IMR-90 (cell line): ENCODE measurements around the gene TACC2. TPM values are rescaled to one million over a fixed set of nuclear protein-coding genes. Genes with fewer than 3 reads are reported as not detected.

Experiments
- ATAC-seq: fragments of 200-7000 bp; cut with Tn5 transposase; 2 replicates; pipeline ENCODE4 v1.9.1; 2020; ENCODE audit warnings: low read depth, mild to moderate bottlenecking, moderate library complexity
- BruUV-seq: library from RNA; stranded (reverse); fragments of 400-500 nt; replicated peaks from 2 replicates; lab custom pipeline; 2021; lab: Mats Ljungman, UMichigan
- CTCF ChIA-PET: fragments of 300-600 bp; formaldehyde crosslinking; extraction: SDS; loops from one replicate; lab custom pipeline; 2021; ENCODE audit warnings: antibody characterized with exemption; lab: Yijun Ruan, JAX
- POLR2A ChIA-PET: fragments of 300-600 bp; sonication (Branson Sonifier 250); formaldehyde crosslinking; loops from one replicate; lab custom pipeline; 2022; ENCODE audit warnings: antibody characterized with exemption; ENCODE audit not compliant: unreplicated experiment; lab: Charles Lee
- DNase-seq: peaks from one replicate; pipeline ENCODE4 v3.0.0; 2013
- H2AFZ ChIP-seq: replicated peaks from 2 replicates; pipeline ENCODE3; 2013; ENCODE audit warnings: low read length, mild to moderate bottlenecking; ENCODE audit not compliant: poor library complexity
- H2AK5ac ChIP-seq: 2 replicates; pipeline ENCODE4 v1.6.1; 2013; ENCODE audit warnings: low read depth, low read length, inconsistent platforms
- H2AK9ac ChIP-seq: replicated peaks from 2 replicates; pipeline ENCODE3; 2013; ENCODE audit warnings: mild to moderate bottlenecking, low read depth, low read length, moderate library complexity; ENCODE audit not compliant: poor library complexity
- H2BK120ac ChIP-seq: 2 replicates; pipeline ENCODE4 v1.6.1; 2013; ENCODE audit warnings: low read depth, low read length, inconsistent platforms
- H2BK15ac ChIP-seq: 3 replicates; pipeline ENCODE4 v1.6.1; 2013; ENCODE audit warnings: low read depth, low read length, inconsistent platforms
- H2BK20ac ChIP-seq: 2 replicates; pipeline ENCODE4 v1.6.1; 2013; ENCODE audit warnings: low read depth, mild to moderate bottlenecking, inconsistent platforms, low read length, moderate library complexity
- H2BK5ac ChIP-seq: 2 replicates; pipeline ENCODE4 v1.6.1; 2013; ENCODE audit warnings: mild to moderate bottlenecking, low read depth, low read length, inconsistent platforms; ENCODE audit not compliant: poor library complexity, severe bottlenecking
- H3K14ac ChIP-seq: replicated peaks from 2 replicates; pipeline ENCODE4 v1.6.1; 2013; ENCODE audit warnings: low read depth, low read length, inconsistent platforms
- H3K18ac ChIP-seq: 2 replicates; pipeline ENCODE4 v1.6.1; 2013; ENCODE audit warnings: low read depth, low read length, control low read depth
- H3K23ac ChIP-seq: 2 replicates; pipeline ENCODE4 v1.6.1; 2013; ENCODE audit warnings: low read depth, low read length, inconsistent platforms
- H3K27ac ChIP-seq: 2 replicates; pipeline ENCODE4 v1.5.1; 2013; ENCODE audit warnings: mild to moderate bottlenecking, control low read depth, low read length; ENCODE audit not compliant: insufficient read depth
- H3K27me3 ChIP-seq: 2 replicates; pipeline ENCODE4 v1.6.1; 2013; ENCODE audit warnings: low read length; ENCODE audit not compliant: control insufficient read depth, insufficient read depth
- H3K36me3 ChIP-seq: 2 replicates; pipeline ENCODE4 v1.6.1; 2013; ENCODE audit warnings: low read length, mixed read lengths; ENCODE audit not compliant: control insufficient read depth, insufficient read depth
- H3K4ac ChIP-seq: 2 replicates; pipeline ENCODE4 v1.6.1; 2013; ENCODE audit warnings: low read depth, low read length, inconsistent platforms
- H3K4me1 ChIP-seq: 2 replicates; pipeline ENCODE4 v1.6.1; 2013; ENCODE audit warnings: low read length, mixed read lengths; ENCODE audit not compliant: control insufficient read depth, insufficient read depth
- H3K4me2 ChIP-seq: 2 replicates; pipeline ENCODE4 v1.6.1; 2013; ENCODE audit warnings: low read depth, mild to moderate bottlenecking, control low read depth, low read length, moderate library complexity
- H3K4me3 ChIP-seq: 2 replicates; pipeline ENCODE4 v1.5.1; 2013; ENCODE audit warnings: low read depth, mild to moderate bottlenecking, control low read depth, low read length, moderate library complexity; ENCODE audit not compliant: insufficient read depth
- H3K56ac ChIP-seq: 2 replicates; pipeline ENCODE4 v1.6.1; 2013; ENCODE audit warnings: low read length, inconsistent platforms; ENCODE audit not compliant: insufficient read depth; ENCODE audit errors: extremely low read depth
- H3K79me1 ChIP-seq, 2 experiments: 2 replicates each; pipeline ENCODE4 v1.6.1; 2013; ENCODE audit warnings: low read length in 2 of 2, inconsistent platforms in 1 of 2, low read depth in 1 of 2
- H3K9ac ChIP-seq: 2 replicates; pipeline ENCODE4 v1.6.1; 2013; ENCODE audit warnings: low read depth, low read length, control low read depth
- H3K9me1 ChIP-seq: 2 replicates; pipeline ENCODE4 v1.6.1; 2013; ENCODE audit warnings: low read length, inconsistent platforms; ENCODE audit not compliant: insufficient read depth
- H3K9me3 ChIP-seq: 2 replicates; pipeline ENCODE4 v1.6.1; 2013; ENCODE audit warnings: low read length; ENCODE audit not compliant: control insufficient read depth, insufficient read depth
- H4K20me1 ChIP-seq: 2 replicates; pipeline ENCODE4 v1.6.1; 2013; ENCODE audit warnings: low read length, inconsistent platforms; ENCODE audit not compliant: insufficient read depth
- H4K5ac ChIP-seq: 2 replicates; pipeline ENCODE4 v1.6.1; 2013; ENCODE audit warnings: mild to moderate bottlenecking, low read depth, low read length, control low read depth
- H4K8ac ChIP-seq, 2 experiments: 2 replicates each; pipeline ENCODE4 v1.6.1; 2013; ENCODE audit warnings: low read depth in 2 of 2, low read length in 2 of 2, control low read depth in 1 of 2, inconsistent platforms in 1 of 2
- H4K91ac ChIP-seq: 2 replicates; pipeline ENCODE4 v1.6.1; 2013; ENCODE audit warnings: low read depth, low read length, inconsistent platforms; ENCODE audit not compliant: insufficient read depth
- CEBPB ChIP-seq: IDR thresholded peaks from 2 replicates; pipeline ENCODE4 v1.6.1; 2012; ENCODE audit warnings: low read depth, low read length, improper control_type of control experiment
- MAZ ChIP-seq: IDR thresholded peaks from 2 replicates; pipeline ENCODE4 v1.6.1; 2012; ENCODE audit warnings: low read depth, mild to moderate bottlenecking, low read length, improper control_type of control experiment, moderate library complexity, borderline replicate concordance
- RAD21 ChIP-seq: IDR thresholded peaks from 2 replicates; pipeline ENCODE4 v1.6.1; 2012; ENCODE audit warnings: low read length, improper control_type of control experiment
- SMC3 ChIP-seq: fragments of 150-350 bp; IDR thresholded peaks from 2 replicates; pipeline ENCODE4 v1.6.1; 2016; ENCODE audit warnings: low read depth, mild to moderate bottlenecking, antibody characterized with exemption, low read length, moderate library complexity
- WGBS, 2 experiments: methylation state at CpG; one replicate each; pipeline versions ENCODE4 v1.1.5 to v1.1.7; 2013; ENCODE audit warnings: missing lambda C conversion rate in 2 of 2; ENCODE audit not compliant: insufficient read length in 1 of 2; ENCODE audit errors: extremely low coverage in 2 of 2; 5-methylcytosine and 5-hydroxymethylcytosine counted together
- dilution Hi-C: fragments of 300-500 bp; cut with HindIII; formaldehyde crosslinking; loops from one replicate; pipeline ENCODE4 v1.14.3; 2018; ENCODE audit warnings: low sequenced_read_pairs; ENCODE audit not compliant: unreplicated experiment
- in situ Hi-C: fragments of 300-500 bp; cut with MboI; formaldehyde crosslinking; loops from 3 replicates; pipeline ENCODE4 v1.14.3; 2019; ENCODE audit warnings: low sequenced_read_pairs, inconsistent platforms, mixed read lengths
- intact Hi-C: fragments of 100-400 bp; cut with micrococcal nuclease; formaldehyde crosslinking; loops from 2 replicates; pipeline ENCODE4 v1.10.0; 2022
- polyA plus RNA-seq, 3 experiments: library from polyadenylated mRNA; depleted of rRNA; stranded (reverse); fragments of >200 nt; gene quantifications; 2 replicates each; pipeline ENCODE4 v1.2.3, GENCODE V29; 2012; ENCODE audit warnings: low replicate concordance in 1 of 3
- total RNA-seq: library from RNA; depleted of rRNA; stranded (reverse); fragments of >200 nt; gene quantifications from 2 replicates; pipeline ENCODE4 v1.2.3, GENCODE V29; 2012
- TF ChIP-seq, protein P1 (sequence below): conservative IDR thresholded peaks from 2 replicates; pipeline ENCODE4 v1.5.1; 2012; ENCODE audit warnings: mild to moderate bottlenecking, low read depth, low read length, improper control_type of control experiment

Gene TACC2
- total and polyA plus RNA-seq, 2 of the 4 experiments (the other 2 are of a cell fraction): 2.9 to 15.4 TPM

DNA sequence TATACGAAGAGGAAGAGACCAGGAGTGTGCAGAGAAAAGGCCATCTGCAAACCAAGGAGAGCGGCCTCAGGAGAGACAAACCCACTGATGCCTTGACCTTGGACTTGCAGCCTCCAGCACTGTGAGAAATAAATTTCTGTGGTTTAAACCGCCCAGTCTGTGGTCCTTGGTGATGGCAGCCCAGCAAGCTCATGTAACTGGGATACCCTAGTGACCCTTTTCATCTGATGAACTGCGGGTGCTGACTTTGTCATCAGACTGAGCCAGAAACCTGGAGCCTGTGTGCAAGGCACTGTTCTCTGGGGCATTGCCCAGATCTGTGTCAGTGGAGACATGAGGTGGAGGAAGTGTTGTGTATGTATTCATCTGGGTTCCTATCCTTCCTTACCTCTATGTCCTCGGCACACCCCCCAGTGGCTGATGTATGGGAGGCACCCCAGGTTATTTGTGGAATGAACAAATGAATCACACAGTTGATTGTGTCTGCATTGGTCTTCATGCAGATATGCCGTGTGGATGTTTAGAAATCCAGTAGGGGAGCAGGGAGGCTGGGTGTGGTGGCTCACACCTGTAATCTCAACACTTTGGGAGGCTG lies 217.6 kb downstream of the TACC2 start:
- peaks cover 11% of the 10 kb centered on the region; the same call in 1 of the 2 replicates for H3K9me1 ChIP-seq
- no peaks in the 10 kb centered on the region for H3K9me3 ChIP-seq
- H4K20me1 ChIP-seq: no peaks in the 10 kb centered on the region; the same call in 1 of the 2 replicates
- ChIA-PET POLR2A (no interaction called here), CTCF (interaction anchor here (1.2 kb wide), 1 partner anchor 14 kb away, joined by 3 read pairs; no protein-coding TSS in a partner anchor)
- H3K18ac ChIP-seq: no peak overlapping the region
- no peak overlapping the region for H4K91ac ChIP-seq
- ATAC-seq: no peak
- dilution Hi-C loops (no loop called here), in situ Hi-C loops (no loop called here), intact Hi-C loops (no loop called here)
- no peak overlapping the region for H3K9ac ChIP-seq
- H3K4ac ChIP-seq: no peak overlapping the region
- no peak overlapping the region for H3K56ac ChIP-seq
- H2AFZ ChIP-seq: no peak overlapping the region
- BruUV-seq: no TSS peak
- no peak overlapping the region for H3K4me3 ChIP-seq
- H3K14ac ChIP-seq: no peak overlapping the region
- TF ChIP-seq MAZ (no peak), SMC3 (no peak), RAD21 (peak; percentile 14; the same call in 1 of the 2 replicates), CEBPB (no peak)
- TF ChIP-seq, protein P1, sequence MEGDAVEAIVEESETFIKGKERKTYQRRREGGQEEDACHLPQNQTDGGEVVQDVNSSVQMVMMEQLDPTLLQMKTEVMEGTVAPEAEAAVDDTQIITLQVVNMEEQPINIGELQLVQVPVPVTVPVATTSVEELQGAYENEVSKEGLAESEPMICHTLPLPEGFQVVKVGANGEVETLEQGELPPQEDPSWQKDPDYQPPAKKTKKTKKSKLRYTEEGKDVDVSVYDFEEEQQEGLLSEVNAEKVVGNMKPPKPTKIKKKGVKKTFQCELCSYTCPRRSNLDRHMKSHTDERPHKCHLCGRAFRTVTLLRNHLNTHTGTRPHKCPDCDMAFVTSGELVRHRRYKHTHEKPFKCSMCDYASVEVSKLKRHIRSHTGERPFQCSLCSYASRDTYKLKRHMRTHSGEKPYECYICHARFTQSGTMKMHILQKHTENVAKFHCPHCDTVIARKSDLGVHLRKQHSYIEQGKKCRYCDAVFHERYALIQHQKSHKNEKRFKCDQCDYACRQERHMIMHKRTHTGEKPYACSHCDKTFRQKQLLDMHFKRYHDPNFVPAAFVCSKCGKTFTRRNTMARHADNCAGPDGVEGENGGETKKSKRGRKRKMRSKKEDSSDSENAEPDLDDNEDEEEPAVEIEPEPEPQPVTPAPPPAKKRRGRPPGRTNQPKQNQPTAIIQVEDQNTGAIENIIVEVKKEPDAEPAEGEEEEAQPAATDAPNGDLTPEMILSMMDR: 0 out of 2 replicates have a peak, but pooled peaks have one; percentile 12
- peaks cover 0 to 34% of the 10 kb centered on the region in 2 experiments; a peak in 2 of 4 replicates for H3K79me1 ChIP-seq
- H4K8ac ChIP-seq: no peak overlapping the region
- no peak overlapping the region for H2AK5ac ChIP-seq
- no peaks in the 10 kb centered on the region for H3K27me3 ChIP-seq
- 94% methylated on average over 2 of the region's 6 CpGs; no CpG with 5 or more reads in 1 of the 2 experiments for WGBS, 2 experiments
- no peak overlapping the region for H2BK20ac ChIP-seq
- no peak overlapping the region for H3K23ac ChIP-seq
- no peak overlapping the region for H2AK9ac ChIP-seq
- H3K36me3 ChIP-seq: peaks cover 3% of the 10 kb centered on the region; the same call in 1 of the 2 replicates
- H3K4me1 ChIP-seq: no peaks in the 10 kb centered on the region; the same call in 1 of the 2 replicates
- H2BK5ac ChIP-seq: no peak overlapping the region
- no peak overlapping the region for H4K5ac ChIP-seq
- H2BK120ac ChIP-seq: no peak overlapping the region
- no peak overlapping the region for H2BK15ac ChIP-seq
- no peak overlapping the region for H3K27ac ChIP-seq
- no peak overlapping the region for H3K4me2 ChIP-seq
- peak; percentile 26 for DNase-seq
